RPMI8226 (cell line): ENCODE results near the gene CCDC83.
"Not testable (repeated sequence)": the region's sequence is repeated elsewhere in the genome, so short reads cannot be mapped to it uniquely, and the experiment has no call there.

ENCODE experiments used
- DNase-seq: peaks from one replicate; pipeline ENCODE4 v3.0.0-alpha.2; 2015

The CCDC83 gene

DNA sequence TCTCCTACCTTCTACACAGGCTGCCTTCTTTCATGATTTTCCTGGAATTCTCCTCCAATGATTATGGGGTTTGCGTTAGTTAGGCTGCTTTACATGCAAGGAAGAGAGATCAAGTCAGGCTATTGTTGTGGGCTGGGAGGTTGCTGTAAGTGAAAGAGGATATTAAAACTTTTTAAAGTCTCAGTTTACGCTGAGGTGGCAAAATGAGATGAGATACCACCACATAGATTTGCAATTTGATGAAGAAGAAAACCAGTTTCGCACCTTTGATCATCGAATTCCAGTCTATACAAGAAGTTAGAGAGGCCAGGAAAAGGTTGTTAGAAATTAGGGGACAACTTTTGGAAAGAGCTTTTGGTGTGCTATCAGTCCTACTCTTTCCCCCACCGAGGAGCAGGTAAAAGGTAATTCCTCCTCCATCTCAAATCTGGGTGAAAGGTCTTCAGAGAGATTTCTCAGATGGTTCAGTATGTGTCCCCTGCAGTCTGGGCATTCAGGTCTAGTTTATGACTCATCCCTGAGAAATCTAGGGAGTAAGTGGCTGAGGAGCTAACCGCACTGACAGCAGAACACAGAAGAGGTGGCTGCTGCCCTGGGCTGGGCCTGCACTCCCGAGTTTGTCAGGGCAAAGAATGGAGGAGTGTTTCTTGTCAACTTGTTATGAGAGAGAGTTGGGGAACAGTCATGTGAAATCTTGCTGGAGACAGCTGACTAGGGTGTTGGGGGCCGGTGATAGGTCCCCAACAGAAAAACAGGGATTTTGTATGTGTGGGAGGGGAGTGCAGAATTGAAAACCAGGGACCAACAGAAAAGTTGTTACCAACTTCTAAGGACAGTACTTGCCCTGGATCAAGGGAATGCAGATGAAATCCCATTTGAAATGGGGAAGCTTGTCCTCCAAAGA lies 34.7 kb downstream of the CCDC83 start:
- no peak for DNase-seq

DNA sequence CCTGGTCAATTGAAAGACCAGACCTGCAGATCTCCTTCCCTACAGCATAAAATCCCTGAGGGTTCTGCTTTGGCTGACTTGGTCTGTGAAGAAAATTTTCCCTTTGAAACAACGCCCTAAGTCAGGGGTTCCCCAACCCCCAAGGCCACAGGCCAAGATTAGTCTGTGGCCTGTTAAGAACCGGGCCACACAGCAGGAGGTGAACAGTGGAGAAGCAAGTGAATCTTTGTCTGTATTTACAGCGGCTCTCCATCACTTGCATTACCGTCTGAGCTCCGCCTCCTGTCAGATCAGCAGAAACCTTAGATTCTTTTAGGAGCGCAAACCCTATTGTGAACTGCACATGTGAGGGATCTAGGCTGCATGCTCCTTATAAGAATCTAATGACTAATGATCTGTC lies 38.2 kb downstream of the CCDC83 start:
- DNase-seq: no peak

DNA sequence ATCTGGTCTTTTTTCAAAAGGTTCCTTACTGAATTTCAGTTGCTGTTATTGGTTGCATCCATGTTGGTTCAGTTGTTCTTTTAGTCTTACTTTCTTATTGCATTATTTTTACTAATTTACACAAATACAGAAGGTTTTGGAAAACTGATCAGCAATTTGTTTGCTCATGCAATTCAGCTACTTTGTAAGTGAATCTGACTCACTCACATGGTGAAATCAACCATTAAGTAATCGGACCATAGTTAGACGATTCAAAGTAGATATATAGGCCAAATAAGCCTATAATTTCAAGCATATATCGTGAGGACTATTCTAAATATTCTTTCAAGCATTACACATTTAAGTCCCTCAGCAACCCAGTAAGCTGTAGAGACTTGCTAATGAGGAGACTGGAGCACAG lies 41.7 kb downstream of the CCDC83 start:
- DNase-seq: no peak

DNA sequence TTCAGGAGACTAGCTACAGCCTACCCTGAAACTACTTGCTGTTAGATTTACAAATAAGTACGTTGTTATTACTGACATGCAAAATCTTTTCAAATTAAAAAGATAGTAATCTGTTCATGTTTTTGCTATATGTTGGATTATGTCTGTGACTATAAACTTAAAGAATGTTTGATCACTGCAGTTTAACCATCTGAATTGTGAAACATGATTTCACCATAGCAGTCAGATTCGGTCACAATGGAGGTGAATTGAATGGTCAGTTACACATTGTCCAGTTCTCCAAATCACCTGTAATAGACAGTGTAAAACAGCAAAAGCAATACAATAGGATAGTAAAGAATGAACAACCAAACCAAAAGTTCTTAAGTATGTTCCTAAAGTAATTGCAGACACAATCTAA lies 43.3 kb downstream of the CCDC83 start:
- no peak for DNase-seq

DNA sequence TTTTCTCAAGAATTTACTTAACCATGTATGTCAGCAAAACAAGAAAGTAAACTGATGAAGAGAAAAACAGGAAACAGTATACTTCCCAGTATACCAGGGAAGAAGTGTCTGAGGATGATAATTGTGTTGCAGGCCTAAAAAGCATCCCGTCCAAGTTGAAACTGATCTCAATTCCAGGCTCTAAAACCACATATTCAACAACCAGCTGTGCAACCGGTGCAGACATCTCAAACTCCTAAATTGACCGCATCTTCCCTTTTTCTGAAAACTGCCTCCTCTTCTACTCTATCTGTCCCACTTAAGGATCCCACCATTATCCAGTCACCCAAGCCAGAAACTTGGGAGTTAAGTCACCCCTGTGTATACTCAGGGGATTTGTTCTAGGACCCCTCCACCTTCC lies 47.2 kb downstream of the CCDC83 start:
- no peak for DNase-seq

DNA sequence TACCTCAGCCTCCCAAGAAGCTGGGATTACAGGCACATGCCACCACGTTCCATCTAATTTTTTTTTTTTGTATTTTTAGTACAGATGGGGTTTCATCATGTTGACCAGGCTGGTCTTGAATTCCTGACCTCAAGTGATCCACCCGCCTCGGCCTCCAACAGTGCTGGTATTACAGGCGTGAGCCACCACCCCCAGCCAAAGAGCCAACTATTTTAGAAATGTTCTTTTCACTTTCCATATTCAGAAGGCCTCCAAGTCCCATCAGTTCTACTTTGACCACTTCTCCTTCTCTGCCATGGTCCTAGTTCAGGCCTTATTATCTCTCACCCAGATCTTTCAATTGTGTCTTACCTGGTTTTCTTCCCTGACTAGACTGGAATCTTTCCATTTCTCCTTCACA lies 48.2 kb downstream of the CCDC83 start:
- no peak for DNase-seq

DNA sequence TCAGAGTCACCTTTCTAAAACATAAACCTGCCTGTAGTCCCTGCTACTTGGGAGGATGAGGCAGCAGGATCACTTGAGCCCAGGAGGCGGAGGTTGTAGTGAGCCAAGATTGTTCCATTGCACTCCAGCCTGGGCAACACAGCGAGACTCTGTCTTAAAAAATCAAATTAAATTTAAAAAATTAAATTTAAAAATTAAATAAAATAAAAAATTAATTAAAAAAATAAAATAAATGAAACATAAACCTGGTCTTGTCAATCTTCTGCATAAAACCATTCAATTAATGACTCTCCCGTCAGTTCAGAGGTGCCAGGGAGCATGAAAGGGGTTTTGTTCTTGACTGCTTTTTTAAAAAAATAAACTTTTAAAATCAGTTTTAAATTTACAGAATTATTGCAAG lies 48.6 kb downstream of the CCDC83 start:
- DNase-seq: no peak

DNA sequence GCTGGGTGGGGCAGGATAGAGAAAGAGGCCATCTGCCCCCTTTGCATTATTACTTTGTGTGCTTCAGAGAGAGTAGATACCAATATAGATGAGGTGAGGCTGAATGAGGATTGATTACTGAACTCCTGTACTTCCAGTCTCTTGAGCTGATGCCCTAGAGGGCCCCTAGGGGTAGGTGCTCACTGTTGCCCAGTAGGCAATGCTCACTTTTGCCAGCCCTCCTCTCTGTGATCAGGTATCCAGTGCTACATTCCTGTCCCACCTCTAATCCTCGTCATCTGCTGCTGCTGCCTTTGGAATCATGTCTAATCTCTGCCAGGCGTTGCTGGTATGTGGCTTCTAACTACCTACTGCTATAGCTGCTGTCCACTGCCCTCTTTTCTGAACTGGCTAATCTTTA lies 57.2 kb downstream of the CCDC83 start:
- DNase-seq: no peak

DNA sequence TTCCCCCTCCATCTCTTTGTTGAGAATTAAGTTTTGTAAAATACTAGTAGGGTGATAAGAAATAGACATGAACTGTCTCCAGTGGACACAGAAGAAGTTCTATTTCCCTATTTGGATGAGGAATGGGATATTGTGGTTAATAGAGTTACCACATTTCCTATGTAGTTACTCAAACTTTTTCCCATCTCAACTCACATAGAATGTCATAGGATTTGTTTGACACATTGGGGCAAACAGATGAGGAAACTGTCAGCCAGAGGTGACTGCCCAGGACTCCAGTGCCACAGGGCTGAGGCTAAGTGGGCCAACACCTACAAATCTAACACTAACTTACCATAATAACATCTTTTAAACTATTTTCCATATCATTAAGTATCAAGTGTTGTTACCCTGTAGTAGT lies 58.3 kb downstream of the CCDC83 start:
- no peak for DNase-seq

DNA sequence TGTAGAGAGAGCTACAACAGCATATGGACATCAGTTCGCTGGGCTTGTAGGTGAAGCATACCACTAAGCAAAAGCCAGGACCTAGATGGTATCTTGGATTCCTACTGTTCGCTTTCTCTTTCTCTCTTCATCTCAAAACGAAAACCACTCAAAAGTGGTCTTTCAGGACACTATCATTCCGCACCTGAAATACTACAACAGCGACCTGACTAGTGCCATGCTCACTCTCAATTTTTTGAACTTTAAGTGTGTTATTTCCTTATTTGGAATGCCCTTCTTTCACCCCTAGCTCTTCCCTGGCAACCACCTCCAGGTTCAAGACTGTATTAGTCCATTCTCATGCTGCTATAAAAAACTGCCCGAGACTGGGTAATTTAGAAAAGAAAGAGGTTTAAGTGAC lies 59.2 kb downstream of the CCDC83 start:
- no peak for DNase-seq

DNA sequence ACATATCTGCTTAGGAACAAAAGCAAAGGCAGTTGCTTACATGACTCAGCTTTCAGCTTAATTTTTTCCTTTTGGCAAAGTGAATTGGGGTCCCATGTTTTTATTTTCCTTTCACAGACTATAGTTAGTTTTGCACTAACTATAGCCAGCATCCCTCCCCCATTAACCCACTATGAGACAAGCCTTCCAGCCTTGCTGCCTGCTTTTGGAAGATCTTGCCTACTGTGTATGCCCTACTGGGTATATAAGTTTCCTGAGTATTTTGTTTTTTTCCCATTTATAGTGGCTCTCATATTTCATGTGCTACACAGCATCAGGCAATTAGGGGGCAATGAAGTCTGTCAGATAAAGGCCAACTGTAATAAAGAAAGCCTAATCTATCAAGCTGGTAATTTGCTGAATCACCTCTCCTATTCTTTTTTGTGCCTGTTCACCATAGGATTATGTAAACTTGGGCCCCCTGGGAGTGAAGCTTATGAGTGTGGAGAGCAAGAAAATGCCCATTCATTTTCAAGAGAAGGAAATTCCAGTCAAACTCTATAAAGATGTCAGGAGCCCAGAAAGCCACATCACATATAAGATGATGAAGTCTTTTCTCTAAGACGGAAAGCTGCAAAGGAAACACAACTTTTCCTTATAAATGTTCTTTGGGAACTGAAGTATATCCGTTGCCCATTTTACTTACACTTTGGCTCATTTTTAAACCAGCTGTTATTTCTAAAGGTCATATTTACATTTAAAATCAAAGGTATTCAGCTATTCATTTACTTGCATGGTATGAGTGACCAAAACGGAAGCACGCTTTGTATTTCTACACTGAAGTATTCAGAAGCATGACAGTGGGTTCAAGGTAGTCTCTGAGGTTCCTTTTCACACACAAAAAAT lies 64.0 kb downstream of the CCDC83 start:
- no peak for DNase-seq

DNA sequence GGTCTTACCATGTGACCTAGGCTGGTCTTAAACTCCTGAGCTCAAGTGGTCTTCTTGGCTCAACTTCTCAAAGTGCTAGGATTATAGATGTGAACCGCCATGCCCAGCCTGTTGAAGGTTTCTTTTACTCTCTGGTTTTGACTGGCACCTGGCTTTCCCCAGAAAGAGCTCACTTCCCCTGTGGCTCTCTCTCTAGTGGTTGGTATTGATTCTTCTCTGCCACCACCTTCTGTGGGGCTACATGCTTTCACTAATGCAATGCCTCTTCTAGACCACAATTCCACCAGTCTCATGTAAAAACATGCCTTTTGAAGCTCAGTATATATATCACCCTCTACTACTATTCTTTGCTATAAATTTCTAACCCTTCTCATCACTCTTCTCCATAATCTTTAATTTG lies 67.2 kb downstream of the CCDC83 start:
- DNase-seq: no peak

DNA sequence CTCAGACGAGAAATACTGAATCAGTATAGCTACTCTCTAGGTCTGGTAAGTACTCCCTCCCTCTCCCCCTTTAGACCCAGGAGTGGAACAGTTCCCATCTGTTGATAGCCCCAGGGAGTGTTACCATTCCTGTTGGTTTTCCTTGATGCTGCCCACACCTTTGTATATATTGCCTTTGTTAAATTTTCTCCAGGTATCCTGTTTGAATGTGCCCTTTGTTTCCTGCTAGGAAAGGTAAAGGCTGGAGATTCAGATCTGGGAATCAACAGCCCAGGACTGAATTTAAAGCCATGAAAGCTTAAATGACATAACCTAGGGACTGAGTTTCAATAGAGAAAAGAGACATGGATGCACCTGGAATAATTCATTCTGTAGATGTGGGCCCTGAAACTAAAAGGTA lies 68.3 kb downstream of the CCDC83 start:
- no peak for DNase-seq

DNA sequence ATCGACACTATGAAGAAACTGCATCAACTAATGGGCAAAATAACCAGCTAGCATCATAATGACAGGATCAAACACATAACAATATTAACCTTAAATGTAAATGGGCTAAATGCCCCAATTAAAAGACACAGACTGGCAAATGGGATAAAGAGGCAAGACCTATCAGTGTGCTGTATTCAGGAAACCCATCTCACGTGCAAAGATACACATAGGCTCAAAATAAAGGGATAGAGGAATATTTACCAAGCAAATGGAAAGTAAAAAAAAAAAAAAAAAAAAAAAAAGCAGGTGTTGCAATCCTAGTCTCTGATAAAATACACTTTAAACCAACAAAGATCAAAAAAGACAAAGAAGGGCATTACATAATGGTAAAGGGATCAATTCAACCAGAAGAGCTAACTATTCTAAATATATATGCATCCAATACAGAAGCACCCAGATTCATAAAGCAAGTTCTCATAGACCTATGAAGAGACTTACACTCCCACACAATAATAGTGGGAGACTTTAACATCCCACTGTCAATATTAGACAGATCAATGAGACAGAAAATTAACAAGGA lies 71.6 kb downstream of the CCDC83 start:
- not testable (repeated sequence) for DNase-seq

DNA sequence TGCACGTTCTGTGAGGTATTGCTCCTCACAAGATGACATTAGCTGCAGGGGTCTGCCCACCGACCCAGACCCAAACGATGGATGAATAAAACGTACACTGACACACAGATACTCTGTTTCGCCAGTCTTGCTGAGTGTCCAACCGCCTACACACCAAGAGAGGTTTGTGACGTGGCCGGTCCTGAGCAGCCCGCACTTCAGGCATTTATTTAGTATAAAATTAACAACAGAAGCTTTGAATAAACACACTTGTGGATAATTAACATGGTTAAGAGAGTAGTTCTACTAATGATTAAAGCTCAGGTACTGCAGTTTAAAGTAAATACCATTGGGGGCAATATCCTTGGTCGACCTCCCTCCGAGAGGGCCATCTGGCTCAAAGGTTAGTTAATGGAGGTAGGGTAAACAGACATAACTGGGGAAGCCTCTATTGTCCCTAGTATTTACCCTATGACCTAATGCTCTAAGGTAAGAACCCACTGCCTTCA lies 75.7 kb downstream of the CCDC83 start:
- no peak for DNase-seq

DNA sequence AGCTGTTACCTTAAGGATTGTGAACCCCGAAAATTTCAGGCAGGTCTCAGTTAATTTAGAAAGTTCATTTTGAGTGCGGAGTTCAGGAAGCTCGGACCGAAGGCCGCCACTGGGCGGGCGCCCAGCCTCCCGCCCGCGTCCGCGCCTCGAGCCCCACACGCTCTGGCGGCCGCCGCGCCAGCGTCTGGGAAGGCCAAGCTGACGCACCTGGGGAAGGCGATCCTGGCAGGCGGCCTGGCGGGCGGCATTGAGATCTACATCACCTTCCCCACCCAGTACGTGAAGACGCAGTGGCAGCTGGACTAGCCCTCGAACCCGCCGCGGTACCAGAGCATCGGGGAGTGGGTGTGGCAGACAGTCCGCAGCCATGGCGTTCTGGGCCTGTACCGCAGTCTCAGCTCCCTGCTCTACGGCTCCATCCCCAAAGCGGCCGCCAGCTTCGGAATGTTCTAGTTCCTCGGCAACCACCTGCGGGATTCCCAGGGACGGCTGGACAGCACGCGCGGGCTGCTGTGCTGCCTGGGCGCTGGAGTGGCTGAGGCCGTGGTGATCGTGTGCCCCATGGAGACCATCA lies 79.5 kb downstream of the CCDC83 start:
- DNase-seq: no peak

DNA sequence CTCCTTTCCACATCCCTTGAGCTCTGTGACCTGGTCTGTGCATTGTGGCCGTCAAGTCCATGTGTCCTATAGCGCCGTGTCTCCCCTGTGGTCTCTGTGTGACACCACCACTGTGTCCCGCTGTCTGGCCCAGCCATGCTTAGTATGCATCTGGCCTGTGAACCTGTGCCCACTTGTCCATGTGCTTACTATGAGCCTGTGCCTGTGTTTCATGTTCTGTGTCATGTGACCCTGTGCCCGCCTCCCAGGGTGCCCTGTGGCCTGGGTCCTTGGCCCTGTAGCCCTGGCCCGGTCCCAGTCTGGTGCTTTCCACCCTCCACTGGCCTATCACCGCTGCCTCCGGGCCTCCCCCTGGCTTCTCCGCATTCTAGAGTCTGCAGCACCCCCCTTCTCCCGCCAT lies 80.6 kb downstream of the CCDC83 start:
- DNase-seq: no peak

DNA sequence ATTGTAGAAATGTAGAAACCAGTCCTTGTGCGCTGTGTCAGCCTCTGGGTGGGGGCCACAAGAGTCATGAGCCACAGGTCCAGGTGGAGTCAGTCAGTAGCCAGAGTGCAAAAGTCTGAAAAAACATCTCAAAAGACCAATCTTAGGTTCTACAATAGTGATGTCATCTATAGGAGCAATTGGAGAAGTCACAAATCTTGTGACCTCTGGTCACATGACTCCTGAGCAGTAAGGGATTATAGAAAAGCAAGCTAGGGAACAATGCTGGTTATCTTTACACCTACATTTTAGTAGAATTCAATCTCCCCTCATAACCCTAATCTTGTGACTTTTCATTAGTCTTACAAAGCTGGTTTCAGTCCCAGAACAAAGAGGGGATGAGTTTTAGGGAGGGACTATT lies 82.7 kb downstream of the CCDC83 start:
- DNase-seq: no peak

DNA sequence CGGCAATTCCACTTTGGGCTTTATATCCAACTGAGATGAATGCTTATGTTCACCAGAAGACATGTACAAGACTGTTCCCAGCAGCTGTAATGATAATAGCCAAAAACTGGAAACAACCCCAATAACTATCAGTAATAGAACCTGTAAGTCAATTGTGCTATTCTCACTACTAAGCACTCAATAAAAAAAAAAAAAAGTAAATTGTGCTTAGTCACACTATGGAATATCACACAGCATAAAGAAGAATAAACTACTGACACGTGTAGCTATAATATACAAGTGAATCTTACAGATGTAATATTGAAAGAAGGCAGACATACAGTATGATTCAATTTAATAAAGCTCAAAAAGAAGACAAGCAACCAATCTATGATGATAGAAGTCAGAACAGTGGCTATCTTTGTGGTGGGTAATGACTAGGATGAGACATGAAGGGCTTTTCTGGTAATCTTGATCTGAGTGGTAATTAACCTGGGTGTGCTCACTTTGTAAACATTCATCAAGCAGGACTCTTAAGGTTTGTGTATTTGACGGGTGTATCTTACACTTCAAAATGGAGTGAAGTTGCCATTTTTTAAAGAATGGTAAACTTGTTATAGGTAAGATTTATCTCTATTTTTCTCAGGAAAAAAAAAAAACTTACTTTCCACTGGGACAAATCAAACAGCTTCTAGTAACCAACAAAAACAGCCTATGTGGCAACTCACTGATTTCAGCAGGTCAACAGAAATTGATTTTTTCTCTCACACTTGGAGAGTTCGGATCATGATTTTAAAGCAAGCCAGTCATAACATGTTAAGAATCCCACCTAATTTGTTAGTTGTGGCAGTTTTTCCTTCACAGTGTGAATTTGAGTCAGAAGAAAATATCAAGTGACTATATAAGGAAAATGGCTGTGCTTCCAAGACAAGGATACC lies 84.2 kb downstream of the CCDC83 start:
- no peak for DNase-seq

DNA sequence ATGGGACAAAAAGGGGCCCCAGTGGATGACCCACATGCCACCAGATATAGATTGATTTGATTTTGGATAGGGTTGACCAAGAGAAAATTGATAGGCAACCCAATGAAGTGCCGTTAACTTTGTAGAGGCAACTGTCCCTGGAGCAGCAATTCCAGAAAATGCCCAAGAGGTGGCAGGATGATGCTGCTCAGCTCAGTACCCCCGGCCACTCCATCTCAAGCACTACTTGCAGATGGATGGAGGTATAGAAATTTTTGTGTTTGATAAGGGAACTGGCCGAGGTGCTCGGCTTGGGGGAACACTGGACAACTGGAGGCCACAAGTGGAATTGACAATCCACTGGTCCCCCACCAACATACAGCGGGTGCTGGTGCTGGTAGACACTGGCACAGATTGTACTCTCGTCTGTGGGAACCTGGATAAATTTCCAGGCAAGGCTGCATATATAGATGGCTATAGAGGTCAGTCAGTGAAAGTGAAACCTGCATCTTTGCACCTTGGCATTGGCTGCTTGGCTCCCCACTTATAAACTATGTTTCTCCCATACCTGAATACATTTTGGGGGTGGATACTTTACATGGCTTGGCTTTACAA lies 86.3 kb downstream of the CCDC83 start:
- DNase-seq: peak; percentile 65

DNA sequence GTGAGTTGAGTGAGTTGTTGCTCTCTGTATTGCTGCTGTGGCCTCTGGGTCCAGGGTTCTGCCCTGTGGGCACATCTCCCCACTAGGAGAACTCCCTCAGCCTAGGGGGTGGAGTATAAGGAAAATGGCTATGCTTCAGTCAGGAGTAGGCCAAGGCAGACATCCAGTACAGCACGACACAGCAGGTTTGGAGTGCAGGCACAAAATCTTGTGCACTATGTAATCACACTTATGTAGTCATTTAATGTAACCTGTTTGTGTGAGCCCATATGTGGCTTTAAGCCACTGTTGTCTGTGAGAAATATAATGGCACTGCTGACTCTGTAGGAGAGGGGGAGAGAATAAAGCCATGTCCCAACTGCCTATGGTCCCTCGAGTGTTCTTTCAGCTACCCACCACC lies 90.1 kb downstream of the CCDC83 start:
- no peak for DNase-seq

DNA sequence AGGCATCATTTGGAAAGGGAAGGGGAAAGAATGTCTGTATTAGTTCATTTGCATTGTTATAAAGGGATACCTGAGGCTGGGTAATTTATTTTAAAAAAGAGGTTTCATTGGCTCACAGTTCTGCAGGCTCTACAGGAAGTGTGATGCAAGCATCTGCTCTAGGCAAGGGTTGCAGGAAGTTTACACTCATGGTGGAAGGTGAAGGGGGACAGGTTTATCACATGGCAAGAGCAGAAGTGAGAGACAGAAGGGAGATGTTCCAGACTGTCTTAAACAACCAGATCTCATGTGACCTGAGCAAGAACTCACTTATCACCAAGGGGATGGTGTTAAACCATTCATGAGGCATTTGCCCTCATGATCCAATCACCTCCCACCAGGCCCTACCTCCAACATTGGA lies 90.6 kb downstream of the CCDC83 start:
- no peak for DNase-seq
